Tibial nerve (tissue), 4 donors: ENCODE data around the gene PLP2. TPM values are rescaled to one million over a fixed set of nuclear protein-coding genes. Genes with fewer than 3 reads are reported as not detected.
A peak's percentile ranks its signal among the peaks of the same experiment; 100 is the strongest.

Experiments
- DNase-seq, 2 donors: peaks; one replicate each; pipeline ENCODE4 v3.0.0-alpha.2; 2019; ENCODE audit warnings: low spot score in 2 of 2
- H3K27ac ChIP-seq, 4 donors: fragments of 200-600 bp; sonication (generic) in 3 of 4; one replicate each; pipeline ENCODE4 v1.5.1; 2017 to 2019; ENCODE audit warnings: mild to moderate bottlenecking in 1 of 4
- H3K27me3 ChIP-seq, 2 donors: fragments of 200-600 bp; sonication (generic) in 1 of 2; one replicate each; pipeline versions ENCODE4 v1.5.1 to v1.6.0; 2017 to 2019
- H3K36me3 ChIP-seq, 3 donors: fragments of 200-600 bp; sonication (generic); one replicate each; pipeline ENCODE4 v1.5.1; 2018 to 2019
- H3K4me1 ChIP-seq, 4 donors: fragments of 200-600 bp; sonication (generic) in 3 of 4; one replicate each; pipeline ENCODE4 v1.5.1; 2017 to 2019
- H3K4me3 ChIP-seq, 4 donors: fragments of 200-600 bp; sonication (generic) in 3 of 4; one replicate each; pipeline ENCODE4 v1.5.1; 2017 to 2019; ENCODE audit warnings: mild to moderate bottlenecking in 1 of 4, moderate library complexity in 1 of 4
- H3K9me3 ChIP-seq, 4 donors: fragments of 200-600 bp; sonication (generic) in 3 of 4; one replicate each; pipeline ENCODE4 v1.5.1; 2017 to 2019
- CTCF ChIP-seq, 5 experiments: fragments of 200-600 bp in 3 of 5; fragments of 450-650 bp in 2 of 5; sonication (generic) in 3 of 5; IDR thresholded peaks; one replicate each; pipeline ENCODE4 v1.5.1; 2016 to 2019; ENCODE audit warnings: antibody characterized with exemption in 5 of 5, mild to moderate bottlenecking in 3 of 5, moderate library complexity in 2 of 5
- EP300 ChIP-seq, 2 donors: sonication (generic); formaldehyde crosslinking; IDR thresholded peaks; one replicate each; pipeline ENCODE4 v1.6.1; 2017; ENCODE audit warnings: antibody characterized with exemption in 2 of 2, mild to moderate bottlenecking in 1 of 2
- POLR2A ChIP-seq, 2 donors: fragments of 450-650 bp; IDR thresholded peaks; one replicate each; pipeline ENCODE4 v1.6.1; 2017; ENCODE audit warnings: antibody characterized with exemption in 2 of 2, mild to moderate bottlenecking in 2 of 2, moderate library complexity in 2 of 2
- WGBS, 2 donors: methylation state at CpG; one replicate each; pipeline ENCODE4 v1.1.5; 2018; 5-methylcytosine and 5-hydroxymethylcytosine counted together
- total RNA-seq, 4 donors: library from RNA; depleted of rRNA; stranded (reverse); fragments of >200 nt; gene quantifications; one replicate each; pipeline ENCODE4 v1.1.0, GENCODE V29; 2016

Gene PLP2
- total RNA-seq, 4 donors from 2014 or later = 22.0 to 34.7 (median 31.5) TPM

- H3K4me3 ChIP-seq = no peak overlapping the region
- TF ChIP-seq CTCF (IDR thresholded peaks at IDR 0.05) = no peak
- TF ChIP-seq POLR2A (IDR thresholded peaks at IDR 0.05) = no peak
- no peak overlapping the region for H3K27ac ChIP-seq
- H3K9me3 ChIP-seq = no peaks in the 10 kb centered on the region
- WGBS, 2 donors = 57 to 58% methylated on average over 3 of the region's 3 CpGs
- H3K27me3 ChIP-seq = no peaks in the 10 kb centered on the region
- H3K36me3 ChIP-seq = peaks cover 0 to 60% (median 0%) of the 10 kb centered on the region in 3 donors
- H3K4me1 ChIP-seq = peaks cover 0 to 5% (median 2%) of the 10 kb centered on the region in 4 donors
- no peak for DNase-seq
These were observed 3.0 kb downstream of the PLP2 start for GRCh38 chrX:49174723-49175122.

GRCh38 chrX:49175435-49176274, 4.0 kb downstream of the PLP2 start:
- TF ChIP-seq POLR2A (IDR thresholded peaks at IDR 0.05) = no peak
- TF ChIP-seq EP300 (IDR thresholded peaks at IDR 0.05) = no peak
- TF ChIP-seq CTCF (IDR thresholded peaks at IDR 0.05) = no peak
- WGBS, 2 donors = 86 to 90% methylated on average over 30 to 43 of the region's 43 CpGs
- Histone ChIP-seq H3K4me1 (peaks cover 0 to 5% (median 2%) of the 10 kb centered on the region in 4 donors), H3K27me3 (no peaks in the 10 kb centered on the region), H3K36me3 (peaks cover 0 to 65% (median 0%) of the 10 kb centered on the region in 3 donors), H3K9me3 (no peaks in the 10 kb centered on the region), H3K27ac (peak overlapping the region in 1 of 4 donors; percentile 37), H3K4me3 (no peak overlapping the region)
- DNase-seq = no peak

DNA sequence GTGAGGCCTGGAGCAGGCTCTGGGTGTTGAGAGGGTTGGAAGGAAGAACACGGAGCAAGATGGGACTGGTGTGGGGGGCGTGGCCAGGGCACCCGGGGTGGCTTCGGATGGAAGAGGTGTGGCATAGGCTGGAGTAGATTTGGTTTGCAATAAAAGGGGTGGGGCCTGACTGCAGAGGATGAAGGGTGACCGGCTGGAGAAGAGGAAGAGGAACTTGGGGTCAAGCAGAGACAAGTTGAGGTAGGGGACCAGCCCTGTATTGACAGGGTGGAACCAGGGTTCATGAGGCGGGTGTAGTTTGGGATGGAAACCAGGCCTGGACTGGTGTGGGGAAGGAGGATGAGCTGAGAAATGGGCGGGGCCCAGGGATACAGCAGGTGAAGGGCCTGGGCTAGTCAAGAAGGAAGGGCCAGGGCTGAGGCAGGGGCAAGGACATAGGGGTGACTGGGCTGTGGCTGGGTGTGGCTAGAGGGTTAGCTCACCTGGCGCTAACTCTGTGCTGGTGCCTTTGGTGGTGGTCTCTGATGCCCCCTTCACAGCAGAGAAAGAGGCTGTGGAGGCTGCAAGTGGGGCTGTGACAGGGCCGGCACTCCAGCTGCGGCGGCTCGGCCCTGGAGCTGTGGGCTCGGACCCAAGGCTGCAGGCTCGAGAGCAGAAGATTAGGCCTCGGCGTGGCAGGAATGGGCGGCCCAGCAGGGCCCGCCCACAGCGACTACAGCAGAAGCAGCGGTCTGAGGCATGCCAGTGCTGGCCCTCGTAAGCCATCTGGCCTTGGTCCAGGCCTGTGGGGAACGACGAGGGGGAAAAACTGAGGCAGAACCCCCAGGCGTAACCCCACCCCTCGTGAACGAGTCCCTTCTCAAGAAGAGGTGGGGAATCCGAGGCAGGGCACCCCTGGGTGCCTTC, 5.0 kb downstream of the PLP2 start:
- H3K4me1 ChIP-seq = peaks cover 0 to 5% (median 2%) of the 10 kb centered on the region in 4 donors
- no peaks in the 10 kb centered on the region for H3K9me3 ChIP-seq
- H3K27me3 ChIP-seq = no peaks in the 10 kb centered on the region
- 63 to 70% methylated on average over 8 to 27 of the region's 27 CpGs for WGBS, 2 donors
- H3K27ac ChIP-seq = peak overlapping the region in 2 of 4 donors; percentile 37 to 45
- no peak for DNase-seq
- H3K36me3 ChIP-seq = peaks cover 0 to 65% (median 0%) of the 10 kb centered on the region in 3 donors
- H3K4me3 ChIP-seq = no peak overlapping the region
- TF ChIP-seq POLR2A (IDR thresholded peaks at IDR 0.05) (no peak), CTCF (IDR thresholded peaks at IDR 0.05) (no peak), EP300 (IDR thresholded peaks at IDR 0.05) (no peak)

DNA sequence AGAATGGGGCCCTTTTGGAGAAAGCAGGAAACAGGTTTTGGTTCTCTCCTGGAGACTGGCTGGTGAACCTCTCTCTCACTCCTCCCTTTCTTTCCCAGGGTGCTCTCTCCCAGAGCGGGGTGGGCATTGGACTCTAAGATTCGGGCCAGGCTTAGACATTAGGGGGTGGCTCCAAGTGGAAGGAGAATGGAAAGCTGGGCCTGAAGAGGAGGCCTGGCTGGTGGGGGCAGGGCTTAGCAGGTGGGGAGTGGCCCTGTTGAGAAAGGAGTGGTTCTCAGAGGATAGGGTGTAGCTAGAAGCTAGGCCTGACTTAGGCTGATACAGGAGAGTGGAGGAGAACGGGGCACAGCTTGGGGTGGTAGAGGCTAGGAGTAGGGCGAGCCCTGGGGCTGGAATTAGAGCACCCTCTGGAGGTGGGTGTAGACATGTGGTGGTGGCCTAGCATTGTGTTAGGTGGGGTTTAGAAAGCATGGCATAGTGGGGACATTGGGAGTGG, 5.7 kb downstream of the PLP2 start:
- H3K36me3 ChIP-seq = peaks cover 0 to 65% (median 0%) of the 10 kb centered on the region in 3 donors
- no peaks in the 10 kb centered on the region for H3K9me3 ChIP-seq
- TF ChIP-seq CTCF (IDR thresholded peaks at IDR 0.05) = no peak
- no peak for TF ChIP-seq POLR2A (IDR thresholded peaks at IDR 0.05)
- no peak for TF ChIP-seq EP300 (IDR thresholded peaks at IDR 0.05)
- peaks cover 0 to 5% (median 2%) of the 10 kb centered on the region in 4 donors for H3K4me1 ChIP-seq
- WGBS, 2 donors = 64 to 72% methylated on average over 4 of the region's 4 CpGs
- DNase-seq = no peak
- H3K27ac ChIP-seq = peak overlapping the region in 2 of 4 donors; percentile 37 to 45
- H3K27me3 ChIP-seq = no peaks in the 10 kb centered on the region
- H3K4me3 ChIP-seq = no peak overlapping the region
